OCI-LY3 (cell line): ENCODE measurements around the gene COP1.
A peak's percentile ranks its signal among the peaks of the same experiment; 100 is the strongest.

Experiments
- H2AFZ ChIP-seq: fragments of 200-600, 300-600 bp; shearing (Covaris generic); 2 replicates; pipeline ENCODE4 v1.6.0; 2014; ENCODE audit warnings: antibody characterized with exemption, low read depth, low read length
- H3K27ac ChIP-seq: fragments of 200-600, 300-600 bp; sonication (generic); 2 replicates; pipeline ENCODE4 v1.5.1; 2014; ENCODE audit warnings: mild to moderate bottlenecking, low read length, moderate library complexity, mixed read lengths
- H3K27me3 ChIP-seq: fragments of 200-600, 300-600 bp; sonication (generic); 2 replicates; pipeline ENCODE4 v1.6.1; 2014; ENCODE audit warnings: low read depth, low read length, mixed read lengths
- H3K36me3 ChIP-seq: fragments of 200-600, 300-600 bp; sonication (generic); replicated peaks from 2 replicates; pipeline ENCODE3; 2014; ENCODE audit warnings: low read depth, low read length, mixed read lengths
- H3K4me1 ChIP-seq: fragments of 300-600, 200-600 bp; sonication (generic); 2 replicates; pipeline ENCODE4 v1.6.1; 2014; ENCODE audit warnings: low read length, mixed read lengths
- H3K4me2 ChIP-seq: fragments of 200-600, 300-600 bp; sonication (generic); 2 replicates; pipeline ENCODE4 v1.6.1; 2014; ENCODE audit warnings: low read length, mixed read lengths
- H3K4me3 ChIP-seq: fragments of 300-600, 200-600 bp; sonication (generic); 2 replicates; pipeline ENCODE4 v1.5.1; 2014; ENCODE audit warnings: antibody characterized with exemption, mild to moderate bottlenecking, low read length, moderate library complexity
- H3K79me2 ChIP-seq: fragments of 300-600, 200-600 bp; shearing (Covaris generic); 2 replicates; pipeline ENCODE4 v1.6.1; 2014; ENCODE audit warnings: mild to moderate bottlenecking, low read length, mixed read lengths
- H3K9ac ChIP-seq: fragments of 300-600, 200-600 bp; shearing (Covaris generic); 2 replicates; pipeline ENCODE4 v1.6.0; 2014; ENCODE audit warnings: mild to moderate bottlenecking, low read length, moderate library complexity
- H3K9me3 ChIP-seq: fragments of 200-600, 300-600 bp; shearing (Covaris generic); 2 replicates; pipeline ENCODE4 v1.6.1; 2014; ENCODE audit warnings: low read length, mixed read lengths; ENCODE audit not compliant: insufficient read depth
- H4K20me1 ChIP-seq: fragments of 200-600, 300-600 bp; sonication (generic); 2 replicates; pipeline ENCODE4 v1.6.1; 2016; ENCODE audit warnings: low read length, mixed read lengths; ENCODE audit not compliant: insufficient read depth
- EZH2phosphoT487 ChIP-seq: fragments of 200-600 bp; shearing (Covaris generic); IDR thresholded peaks from 2 replicates; pipeline ENCODE4 v1.6.1; 2018; ENCODE audit warnings: antibody characterized with exemption, mixed run types, low read depth
- TF ChIP-seq, protein P1 (sequence below): fragments of 200-600, 300-600 bp; sonication (generic); IDR thresholded peaks from 2 replicates; pipeline ENCODE4 v1.5.1; 2014; ENCODE audit warnings: antibody characterized with exemption, low read length, low read depth

COP1 gene

GRCh38 chr1:176183618-176184017, 23.5 kb downstream of the COP1 start:
- Histone ChIP-seq H3K36me3 (peaks cover 7% of the 10 kb centered on the region), H3K4me3 (peak overlapping the region; percentile 37), H3K4me2 (peak overlapping the region; percentile 59), H4K20me1 (peaks cover 71% of the 10 kb centered on the region), H3K9ac (no peak overlapping the region), H3K79me2 (peaks cover 63% of the 10 kb centered on the region), H3K27ac (no peak overlapping the region), H3K9me3 (no peaks in the 10 kb centered on the region), H3K27me3 (no peaks in the 10 kb centered on the region), H3K4me1 (peaks cover 15% of the 10 kb centered on the region), H2AFZ (no peak overlapping the region)
- TF ChIP-seq EZH2phosphoT487: no peak
- TF ChIP-seq, protein P1, sequence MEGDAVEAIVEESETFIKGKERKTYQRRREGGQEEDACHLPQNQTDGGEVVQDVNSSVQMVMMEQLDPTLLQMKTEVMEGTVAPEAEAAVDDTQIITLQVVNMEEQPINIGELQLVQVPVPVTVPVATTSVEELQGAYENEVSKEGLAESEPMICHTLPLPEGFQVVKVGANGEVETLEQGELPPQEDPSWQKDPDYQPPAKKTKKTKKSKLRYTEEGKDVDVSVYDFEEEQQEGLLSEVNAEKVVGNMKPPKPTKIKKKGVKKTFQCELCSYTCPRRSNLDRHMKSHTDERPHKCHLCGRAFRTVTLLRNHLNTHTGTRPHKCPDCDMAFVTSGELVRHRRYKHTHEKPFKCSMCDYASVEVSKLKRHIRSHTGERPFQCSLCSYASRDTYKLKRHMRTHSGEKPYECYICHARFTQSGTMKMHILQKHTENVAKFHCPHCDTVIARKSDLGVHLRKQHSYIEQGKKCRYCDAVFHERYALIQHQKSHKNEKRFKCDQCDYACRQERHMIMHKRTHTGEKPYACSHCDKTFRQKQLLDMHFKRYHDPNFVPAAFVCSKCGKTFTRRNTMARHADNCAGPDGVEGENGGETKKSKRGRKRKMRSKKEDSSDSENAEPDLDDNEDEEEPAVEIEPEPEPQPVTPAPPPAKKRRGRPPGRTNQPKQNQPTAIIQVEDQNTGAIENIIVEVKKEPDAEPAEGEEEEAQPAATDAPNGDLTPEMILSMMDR: no peak

- no peak overlapping the region for H2AFZ ChIP-seq
- peaks cover 16% of the 10 kb centered on the region for H3K4me1 ChIP-seq
- peaks cover 51% of the 10 kb centered on the region for H4K20me1 ChIP-seq
- H3K27ac ChIP-seq: no peak overlapping the region
- peaks cover 25% of the 10 kb centered on the region for H3K79me2 ChIP-seq
- H3K27me3 ChIP-seq: no peaks in the 10 kb centered on the region
- no peaks in the 10 kb centered on the region for H3K9me3 ChIP-seq
- no peak overlapping the region for H3K4me3 ChIP-seq
- peak overlapping the region; percentile 58; the same call in 1 of the 2 replicates for H3K4me2 ChIP-seq
- H3K9ac ChIP-seq: no peak overlapping the region
- peaks cover 7% of the 10 kb centered on the region for H3K36me3 ChIP-seq
- TF ChIP-seq, protein P1: no peak
- no peak for TF ChIP-seq EZH2phosphoT487
Measured at GRCh38 chr1:176178316-176178715, 28.8 kb downstream of the COP1 start.

- Histone ChIP-seq H3K4me3 (peak overlapping the region; percentile 21; the same call in 1 of the 2 replicates), H3K27me3 (no peaks in the 10 kb centered on the region), H3K36me3 (peaks cover 8% of the 10 kb centered on the region), H3K79me2 (peaks cover 22% of the 10 kb centered on the region), H4K20me1 (peaks cover 47% of the 10 kb centered on the region), H3K9me3 (no peaks in the 10 kb centered on the region), H3K27ac (no peak overlapping the region; the same call in 1 of the 2 replicates), H3K4me1 (peaks cover 13% of the 10 kb centered on the region), H2AFZ (no peak overlapping the region), H3K9ac (no peak overlapping the region), H3K4me2 (peak overlapping the region; percentile 58)
- no peak for TF ChIP-seq EZH2phosphoT487
- TF ChIP-seq, protein P1: no peak
Measured at GRCh38 chr1:176177764-176178163, 29.3 kb downstream of the COP1 start.

DNA sequence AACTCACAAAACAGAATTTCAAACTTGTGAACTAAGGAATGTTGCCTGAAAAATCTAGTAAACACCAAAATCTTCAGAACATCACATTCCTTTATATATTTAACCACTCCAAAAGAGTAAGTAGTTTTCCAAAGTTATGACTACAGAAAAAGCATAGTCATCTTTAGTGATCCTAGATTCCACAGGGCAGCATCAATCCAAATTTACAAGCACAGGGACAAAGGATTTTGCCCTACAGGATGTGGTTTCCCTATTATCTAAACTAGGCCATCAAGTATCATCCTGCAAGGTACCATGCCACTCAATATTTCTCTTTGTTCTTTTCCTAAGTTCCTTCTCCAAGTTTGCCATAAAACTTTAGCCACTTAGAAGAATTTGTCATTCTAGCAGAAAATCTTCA, 33.0 kb downstream of the COP1 start:
- peaks cover 20% of the 10 kb centered on the region for H3K36me3 ChIP-seq
- H3K4me1 ChIP-seq: peaks cover 13% of the 10 kb centered on the region
- no peak overlapping the region for H3K27ac ChIP-seq
- H3K27me3 ChIP-seq: no peaks in the 10 kb centered on the region
- no peak overlapping the region for H3K4me2 ChIP-seq
- peaks cover 29% of the 10 kb centered on the region for H4K20me1 ChIP-seq
- H2AFZ ChIP-seq: no peak overlapping the region
- H3K9me3 ChIP-seq: 0 out of 2 replicates have a peak, but pooled peaks cover 4% of the 10 kb centered on the region
- peaks cover 12% of the 10 kb centered on the region; the same call in 1 of the 2 replicates for H3K79me2 ChIP-seq
- H3K4me3 ChIP-seq: no peak overlapping the region
- TF ChIP-seq, protein P1: no peak
- no peak for TF ChIP-seq EZH2phosphoT487
- no peak overlapping the region for H3K9ac ChIP-seq
